Loucy (cell line): ENCODE data around the gene CNPY3.

Experiments used
- H2AFZ ChIP-seq: fragments of 200-600 bp; sonication (generic); 2 replicates; pipeline ENCODE4 v1.6.0; 2016; ENCODE audit warnings: antibody characterized with exemption, mild to moderate bottlenecking, low read length, moderate library complexity
- H3F3A ChIP-seq: fragments of 200-600 bp; 2 replicates; pipeline ENCODE4 v1.6.0; 2016; ENCODE audit warnings: antibody characterized with exemption, low read depth, mild to moderate bottlenecking
- H3K27me3 ChIP-seq: fragments of 200-600 bp; sonication (generic); 2 replicates; pipeline ENCODE4 v1.6.1; 2014; ENCODE audit warnings: low read length, mild to moderate bottlenecking; ENCODE audit not compliant: insufficient read depth, poor library complexity, severe bottlenecking
- H3K36me3 ChIP-seq: fragments of 200-600 bp; sonication (generic); 2 replicates; pipeline ENCODE4 v1.6.1; 2016; ENCODE audit warnings: low read length; ENCODE audit not compliant: insufficient read depth
- H3K4me1 ChIP-seq: fragments of 200-600 bp; sonication (generic); 2 replicates; pipeline ENCODE4 v1.5.1; 2014; ENCODE audit warnings: low read length, mild to moderate bottlenecking; ENCODE audit not compliant: insufficient read depth, poor library complexity, severe bottlenecking
- H3K4me2 ChIP-seq: fragments of 200-600 bp; sonication (generic); 2 replicates; pipeline ENCODE4 v1.6.0; 2014; ENCODE audit warnings: antibody characterized with exemption, low read length, low read depth, mild to moderate bottlenecking; ENCODE audit not compliant: poor library complexity, severe bottlenecking
- H3K4me3 ChIP-seq: fragments of 200-600 bp; sonication (generic); 2 replicates; pipeline ENCODE4 v1.5.1; 2014; ENCODE audit warnings: low read length, mild to moderate bottlenecking, mixed read lengths; ENCODE audit not compliant: poor library complexity, severe bottlenecking
- H3K79me2 ChIP-seq: fragments of 200-600 bp; sonication (generic); 2 replicates; pipeline ENCODE4 v1.6.1; 2014; ENCODE audit warnings: low read length; ENCODE audit not compliant: insufficient read depth
- H3K9ac ChIP-seq: fragments of 200-600 bp; sonication (generic); 2 replicates; pipeline ENCODE4 v1.6.0; 2014; ENCODE audit warnings: mild to moderate bottlenecking, low read depth, low read length, moderate library complexity; ENCODE audit not compliant: poor library complexity, severe bottlenecking
- H3K9me2 ChIP-seq: fragments of 200-600 bp; sonication (generic); replicated peaks from 2 replicates; pipeline ENCODE4 v1.6.1; 2016; ENCODE audit warnings: low read depth, low read length, mixed read lengths
- H3K9me3 ChIP-seq: fragments of 200-600 bp; sonication (generic); 2 replicates; pipeline ENCODE4 v1.6.1; 2014; ENCODE audit warnings: mild to moderate bottlenecking, antibody characterized with exemption, low read length, low read depth; ENCODE audit not compliant: insufficient read depth
- H4K20me1 ChIP-seq: fragments of 200-600 bp; sonication (generic); 2 replicates; pipeline ENCODE4 v1.6.0; 2014; ENCODE audit warnings: antibody characterized with exemption, low read length, mild to moderate bottlenecking; ENCODE audit not compliant: insufficient read depth, poor library complexity, severe bottlenecking
- CTCF ChIP-seq: fragments of 200-600 bp; sonication (generic); conservative IDR thresholded peaks from 2 replicates; pipeline ENCODE4 v1.5.1; 2014; ENCODE audit warnings: mild to moderate bottlenecking, antibody characterized with exemption, low read length
- EZH2phosphoT487 ChIP-seq: fragments of 200-600 bp; IDR thresholded peaks from 2 replicates; pipeline ENCODE4 v1.6.1; 2018; ENCODE audit warnings: antibody characterized with exemption, mild to moderate bottlenecking, moderate library complexity, borderline replicate concordance

CNPY3 gene

GRCh38 chr6:42909835-42910234 is 19.4 kb upstream of the CNPY3 start:
- H3K4me2 ChIP-seq, result no peak overlapping the region
- H3F3A ChIP-seq, result no peaks in the 10 kb centered on the region
- H3K4me1 ChIP-seq, result no peaks in the 10 kb centered on the region
- H3K9me3 ChIP-seq, result no peaks in the 10 kb centered on the region
- no peaks in the 10 kb centered on the region for H4K20me1 ChIP-seq
- H3K27me3 ChIP-seq, result no peaks in the 10 kb centered on the region
- H3K4me3 ChIP-seq, result no peak overlapping the region
- H3K9me2 ChIP-seq, result no peaks in the 10 kb centered on the region
- no peak overlapping the region for H3K9ac ChIP-seq
- no peak for TF ChIP-seq EZH2phosphoT487
- no peak for TF ChIP-seq CTCF
- no peak overlapping the region for H2AFZ ChIP-seq
- H3K36me3 ChIP-seq, result no peaks in the 10 kb centered on the region
- no peaks in the 10 kb centered on the region for H3K79me2 ChIP-seq

GRCh38 chr6:42911171-42912021 is 17.9 kb upstream of the CNPY3 start:
- Histone ChIP-seq H3K9ac (no peak overlapping the region), H3K36me3 (no peaks in the 10 kb centered on the region), H3K4me3 (no peak overlapping the region), H3K4me2 (no peak overlapping the region), H3F3A (no peaks in the 10 kb centered on the region), H3K79me2 (no peaks in the 10 kb centered on the region), H3K9me3 (no peaks in the 10 kb centered on the region), H3K4me1 (no peaks in the 10 kb centered on the region), H4K20me1 (no peaks in the 10 kb centered on the region), H3K9me2 (no peaks in the 10 kb centered on the region), H2AFZ (no peak overlapping the region), H3K27me3 (no peaks in the 10 kb centered on the region)
- TF ChIP-seq EZH2phosphoT487 (no peak), CTCF (no peak)

DNA sequence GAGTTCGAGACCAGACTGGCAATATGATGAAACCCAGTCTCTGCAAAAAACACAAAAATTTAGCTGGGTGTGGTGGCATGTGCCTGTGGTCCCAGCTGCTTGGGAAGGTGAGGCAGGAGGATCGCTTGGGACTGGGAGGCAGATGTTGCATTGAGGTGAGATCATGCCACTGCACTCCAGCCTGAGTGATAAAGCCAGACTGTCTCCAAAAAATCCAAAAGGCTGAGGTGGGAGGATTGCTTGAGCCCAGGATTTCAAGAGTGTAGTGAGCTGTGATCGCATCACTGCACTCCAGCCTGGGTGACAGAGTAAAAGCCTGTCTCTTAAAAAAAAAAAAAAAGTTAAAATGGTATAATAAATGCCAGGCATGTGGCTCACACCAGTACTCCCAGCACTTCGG is 14.7 kb upstream of the CNPY3 start:
- Histone ChIP-seq H3K27me3 (no peaks in the 10 kb centered on the region), H3F3A (no peaks in the 10 kb centered on the region), H3K36me3 (no peaks in the 10 kb centered on the region), H3K4me2 (no peak overlapping the region), H3K9ac (no peak overlapping the region), H3K9me3 (no peaks in the 10 kb centered on the region), H3K4me1 (no peaks in the 10 kb centered on the region), H3K9me2 (no peaks in the 10 kb centered on the region), H3K79me2 (no peaks in the 10 kb centered on the region), H4K20me1 (no peaks in the 10 kb centered on the region), H2AFZ (no peak overlapping the region), H3K4me3 (no peak overlapping the region)
- TF ChIP-seq EZH2phosphoT487 (no peak), CTCF (no peak)
